ENCODE data around the gene PAX2. TPM values are rescaled to one million over a fixed set of nuclear protein-coding genes. Genes with fewer than 3 reads are reported as not detected.

Gene PAX2
- total RNA-seq, 1 experiment from 2014 or later, result not detected

- H3K23ac ChIP-seq (ENCODE audit: insufficient read length, low read depth, low read length), result no peak overlapping the region
- Mint-ChIP-seq H3K27me3 (ENCODE audit: low read depth) (peaks cover 86% of the 10 kb centered on the region), H3K9me3 (no peaks in the 10 kb centered on the region; a peak in 1 of 5 replicates), H3K27ac (no peak overlapping the region), H3K4me3 (no peak overlapping the region), H3K4me1 (peaks cover 3 to 56% of the 10 kb centered on the region in 2 experiments), H3K36me3 (ENCODE audit: insufficient read depth in 1 of 3, low read depth in 3 of 3) (no peaks in the 10 kb centered on the region)
- WGBS (ENCODE audit: extremely low coverage, insufficient read length, low lambda C conversion rate), result no CpG with 5 or more reads among the region's 7 CpGs
- H2BK20ac ChIP-seq (ENCODE audit: low read depth, low read length, poor library complexity, severe bottlenecking), result no peak overlapping the region
- H3K18ac ChIP-seq (ENCODE audit: insufficient read length, low read depth, low read length), result no peak overlapping the region
- no peak for TF ChIP-seq CTCF (conservative IDR thresholded peaks at IDR 0.05)
- H3K4me1 ChIP-seq (ENCODE audit: insufficient read depth, low read length), result no peaks in the 10 kb centered on the region
- H2BK5ac ChIP-seq (ENCODE audit: insufficient read length, low read length), result no peak overlapping the region
- H4K5ac ChIP-seq (ENCODE audit: insufficient read length, low read depth, low read length), result no peak overlapping the region
- no peak overlapping the region for H3K9ac ChIP-seq (ENCODE audit: extremely low read depth, insufficient read length, low read length)
- no peak overlapping the region for H2AFZ ChIP-seq (ENCODE audit: low read length)
- H3K27ac ChIP-seq (ENCODE audit: insufficient read length, low read depth, low read length), result no peak overlapping the region
- no peaks in the 10 kb centered on the region; the same call in 1 of the 2 replicates for H3K27me3 ChIP-seq (ENCODE audit: insufficient read depth, low read length)
- no peak overlapping the region for H2BK15ac ChIP-seq (ENCODE audit: low read depth, low read length)
- H3K56ac ChIP-seq (ENCODE audit: insufficient read length, low read depth, low read length), result no peak overlapping the region
- H3K23me2 ChIP-seq (ENCODE audit: insufficient read length, low read depth, low read length, poor library complexity, severe bottlenecking), result no peaks in the 10 kb centered on the region
- H2BK120ac ChIP-seq (ENCODE audit: low read depth, low read length, poor library complexity, severe bottlenecking), result no peak overlapping the region
- no peak overlapping the region for H4K8ac ChIP-seq (replicated peaks; ENCODE audit: insufficient read length, low read depth, low read length)
- no peak overlapping the region for H3K4ac ChIP-seq (ENCODE audit: low read depth, low read length)
- H3K79me1 ChIP-seq (ENCODE audit: insufficient read depth, low read depth, low read length, poor library complexity, severe bottlenecking), result no peaks in the 10 kb centered on the region
- no peaks in the 10 kb centered on the region for H4K20me1 ChIP-seq (ENCODE audit: control insufficient read depth, insufficient read depth, insufficient read length)
- DNase-seq, result no peak
- H3K14ac ChIP-seq (ENCODE audit: insufficient read depth, low read length), result no peak overlapping the region
- no peak overlapping the region for H2AK5ac ChIP-seq (ENCODE audit: insufficient read length, low read length)
- no peak overlapping the region for H4K91ac ChIP-seq (ENCODE audit: insufficient read length, low read depth, low read length)
- no peak overlapping the region for H3K4me2 ChIP-seq (ENCODE audit: insufficient read depth, insufficient read length, low read length)
- no peak overlapping the region for H3T11ph ChIP-seq (ENCODE audit: low read length)
- H3K9me3 ChIP-seq (ENCODE audit: control insufficient read depth, low read depth, low read length), result no peaks in the 10 kb centered on the region
- H3K79me2 ChIP-seq (ENCODE audit: insufficient read depth, low read length), result no peaks in the 10 kb centered on the region
- no peak overlapping the region for H2BK12ac ChIP-seq (ENCODE audit: insufficient read length, low read depth, low read length)
These were observed 127.9 kb downstream of the PAX2 start for GRCh38 chr10:100873146-100873826.
